ENCODE measurements around the gene REG1B. TPM values are rescaled to one million over a fixed set of nuclear protein-coding genes. Genes with fewer than 3 reads are reported as not detected.

The REG1B gene, protein sequence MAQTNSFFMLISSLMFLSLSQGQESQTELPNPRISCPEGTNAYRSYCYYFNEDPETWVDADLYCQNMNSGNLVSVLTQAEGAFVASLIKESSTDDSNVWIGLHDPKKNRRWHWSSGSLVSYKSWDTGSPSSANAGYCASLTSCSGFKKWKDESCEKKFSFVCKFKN
- not detected for total RNA-seq

DNA sequence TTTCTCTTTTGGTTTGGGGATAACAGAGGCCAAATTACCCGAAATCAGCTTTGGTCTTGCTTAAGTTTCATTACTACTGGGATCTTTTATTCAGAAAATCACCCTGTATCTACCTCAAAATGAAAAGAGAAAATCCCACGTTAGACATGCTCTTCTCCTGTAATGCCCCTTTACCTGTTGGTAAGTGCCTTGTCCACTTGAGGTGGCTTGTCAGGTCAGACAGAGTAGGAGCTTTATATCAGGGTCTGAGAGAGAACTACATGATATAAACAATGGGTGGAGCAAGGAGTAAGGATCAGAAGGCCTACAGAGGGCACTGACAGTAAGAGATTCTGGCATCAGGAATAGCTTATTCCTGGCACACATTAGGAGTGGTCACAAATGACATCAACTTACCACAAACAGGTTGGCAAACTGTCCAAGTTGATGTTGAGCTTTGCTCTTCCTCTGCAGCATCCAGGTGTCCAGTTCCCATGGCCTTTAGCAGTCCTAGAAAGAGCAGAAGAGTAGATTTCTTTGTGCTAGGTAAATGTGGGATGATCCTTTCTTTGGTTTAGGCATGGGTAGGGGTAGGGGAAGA, at the start of gene REG1B:
Gene REG1B, minus strand, starts transcription at position 209 of the 580 bp plus-strand sequence. CDS start 381 bp downstream, outside the sequence.
- Histone ChIP-seq H3K4me3 (ENCODE audit: low read length in 3 of 3) (no peak within 1 kb of the TSS), H3K27me3 (ENCODE audit: control insufficient read depth in 3 of 3, insufficient read depth in 3 of 3, low read length in 3 of 3) (no peaks in the 10 kb centered on the region), H3K9me3 (ENCODE audit: control insufficient read depth in 3 of 3, low read length in 3 of 3) (no peaks in the 10 kb centered on the region)

GRCh38 chr2:79131687-79132086, 43.9 kb upstream of the REG1B start:
- Histone ChIP-seq H3K9me3 (ENCODE audit: control insufficient read depth in 3 of 3, low read length in 3 of 3) (no peaks in the 10 kb centered on the region), H3K4me3 (ENCODE audit: low read length in 3 of 3) (no peak overlapping the region), H3K36me3 (ENCODE audit: control insufficient read depth in 3 of 3, insufficient read depth in 3 of 3, low read length in 3 of 3) (no peaks in the 10 kb centered on the region), H3K27me3 (ENCODE audit: control insufficient read depth in 3 of 3, insufficient read depth in 3 of 3, low read length in 3 of 3) (no peaks in the 10 kb centered on the region), H3K4me1 (ENCODE audit: control insufficient read depth in 3 of 3, insufficient read depth in 3 of 3, low read length in 3 of 3) (no peaks in the 10 kb centered on the region), H3K27ac (ENCODE audit: low read depth, low read length) (no peak overlapping the region), H3K9ac (ENCODE audit: low read depth in 1 of 3, low read length in 3 of 3) (no peak overlapping the region)

More for the DNA sequence above, at the start of gene REG1B:
- H3K9ac ChIP-seq (ENCODE audit: low read depth in 1 of 3, low read length in 3 of 3) = no peak within 1 kb of the TSS
- H3K36me3 ChIP-seq (ENCODE audit: control insufficient read depth in 3 of 3, insufficient read depth in 3 of 3, low read length in 3 of 3) = no peaks in the 10 kb centered on the region
- no peak within 1 kb of the TSS for H3K27ac ChIP-seq (ENCODE audit: low read depth, low read length)
- H3K4me1 ChIP-seq (ENCODE audit: control insufficient read depth in 3 of 3, insufficient read depth in 3 of 3, low read length in 3 of 3) = no peaks in the 10 kb centered on the region

- Histone ChIP-seq H3K27me3 (ENCODE audit: control insufficient read depth in 3 of 3, insufficient read depth in 3 of 3, low read length in 3 of 3) (no peaks in the 10 kb centered on the region), H3K4me3 (ENCODE audit: low read length in 3 of 3) (no peak overlapping the region), H3K36me3 (ENCODE audit: control insufficient read depth in 3 of 3, insufficient read depth in 3 of 3, low read length in 3 of 3) (no peaks in the 10 kb centered on the region), H3K4me1 (ENCODE audit: control insufficient read depth in 3 of 3, insufficient read depth in 3 of 3, low read length in 3 of 3) (no peaks in the 10 kb centered on the region), H3K27ac (ENCODE audit: low read depth, low read length) (no peak overlapping the region), H3K9ac (ENCODE audit: low read depth in 1 of 3, low read length in 3 of 3) (no peak overlapping the region), H3K9me3 (ENCODE audit: control insufficient read depth in 3 of 3, low read length in 3 of 3) (no peaks in the 10 kb centered on the region)
These were observed 42.0 kb upstream of the REG1B start for GRCh38 chr2:79129804-79130203.

DNA sequence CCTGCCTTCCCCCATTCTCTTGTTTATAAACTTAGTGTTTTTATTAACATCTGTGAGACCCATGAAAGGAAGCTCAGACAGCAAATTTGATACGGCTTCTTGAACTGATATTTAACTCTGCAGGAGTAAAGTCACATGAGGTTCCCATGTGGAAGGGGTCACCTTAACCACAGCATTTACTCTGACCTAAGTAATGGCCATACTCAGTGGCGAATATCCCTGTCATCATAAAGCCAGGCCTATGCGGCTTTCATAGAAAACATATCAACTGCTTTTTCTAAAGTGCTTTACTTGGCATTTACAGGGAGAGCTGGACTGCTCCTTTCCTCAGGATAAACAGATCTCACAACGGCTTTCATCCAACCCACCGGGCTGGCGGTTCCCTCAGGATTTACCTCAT, 41.5 kb upstream of the REG1B start:
- Histone ChIP-seq H3K27ac (ENCODE audit: low read depth, low read length) (no peak overlapping the region), H3K4me1 (ENCODE audit: control insufficient read depth in 3 of 3, insufficient read depth in 3 of 3, low read length in 3 of 3) (no peaks in the 10 kb centered on the region), H3K9me3 (ENCODE audit: control insufficient read depth in 3 of 3, low read length in 3 of 3) (no peaks in the 10 kb centered on the region), H3K36me3 (ENCODE audit: control insufficient read depth in 3 of 3, insufficient read depth in 3 of 3, low read length in 3 of 3) (no peaks in the 10 kb centered on the region), H3K9ac (ENCODE audit: low read depth in 1 of 3, low read length in 3 of 3) (no peak overlapping the region), H3K27me3 (ENCODE audit: control insufficient read depth in 3 of 3, insufficient read depth in 3 of 3, low read length in 3 of 3) (no peaks in the 10 kb centered on the region), H3K4me3 (ENCODE audit: low read length in 3 of 3) (no peak overlapping the region)

DNA sequence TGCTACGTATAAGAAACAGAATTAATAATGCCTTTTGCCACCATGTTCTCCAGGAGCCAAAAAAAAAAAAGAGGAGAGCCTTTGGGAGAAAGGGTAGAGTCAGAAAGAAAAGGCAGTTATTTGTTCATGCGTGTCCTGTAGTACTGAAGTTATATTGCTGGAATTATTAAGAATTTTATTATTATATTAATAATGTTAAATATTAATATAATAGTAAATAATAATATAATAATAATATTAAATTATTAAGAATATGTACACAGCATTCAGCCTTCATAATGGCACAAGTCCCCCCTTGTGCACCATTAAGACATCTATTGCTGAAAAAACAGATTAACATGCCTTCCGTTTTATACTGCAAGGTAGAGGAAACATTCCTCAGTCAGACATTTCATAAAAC, 40.6 kb upstream of the REG1B start:
- Histone ChIP-seq H3K4me1 (ENCODE audit: control insufficient read depth in 3 of 3, insufficient read depth in 3 of 3, low read length in 3 of 3) (no peaks in the 10 kb centered on the region), H3K9ac (ENCODE audit: low read depth in 1 of 3, low read length in 3 of 3) (no peak overlapping the region), H3K9me3 (ENCODE audit: control insufficient read depth in 3 of 3, low read length in 3 of 3) (no peaks in the 10 kb centered on the region), H3K36me3 (ENCODE audit: control insufficient read depth in 3 of 3, insufficient read depth in 3 of 3, low read length in 3 of 3) (no peaks in the 10 kb centered on the region), H3K27me3 (ENCODE audit: control insufficient read depth in 3 of 3, insufficient read depth in 3 of 3, low read length in 3 of 3) (no peaks in the 10 kb centered on the region), H3K27ac (ENCODE audit: low read depth, low read length) (no peak overlapping the region), H3K4me3 (ENCODE audit: low read length in 3 of 3) (no peak overlapping the region)

GRCh38 chr2:79125721-79125985, 37.9 kb upstream of the REG1B start:
- Histone ChIP-seq H3K36me3 (ENCODE audit: control insufficient read depth in 3 of 3, insufficient read depth in 3 of 3, low read length in 3 of 3) (no peaks in the 10 kb centered on the region), H3K4me3 (ENCODE audit: low read length in 3 of 3) (no peak overlapping the region), H3K9ac (ENCODE audit: low read depth in 1 of 3, low read length in 3 of 3) (no peak overlapping the region), H3K27ac (ENCODE audit: low read depth, low read length) (no peak overlapping the region), H3K9me3 (ENCODE audit: control insufficient read depth in 3 of 3, low read length in 3 of 3) (no peaks in the 10 kb centered on the region), H3K27me3 (ENCODE audit: control insufficient read depth in 3 of 3, insufficient read depth in 3 of 3, low read length in 3 of 3) (no peaks in the 10 kb centered on the region), H3K4me1 (ENCODE audit: control insufficient read depth in 3 of 3, insufficient read depth in 3 of 3, low read length in 3 of 3) (no peaks in the 10 kb centered on the region)

DNA sequence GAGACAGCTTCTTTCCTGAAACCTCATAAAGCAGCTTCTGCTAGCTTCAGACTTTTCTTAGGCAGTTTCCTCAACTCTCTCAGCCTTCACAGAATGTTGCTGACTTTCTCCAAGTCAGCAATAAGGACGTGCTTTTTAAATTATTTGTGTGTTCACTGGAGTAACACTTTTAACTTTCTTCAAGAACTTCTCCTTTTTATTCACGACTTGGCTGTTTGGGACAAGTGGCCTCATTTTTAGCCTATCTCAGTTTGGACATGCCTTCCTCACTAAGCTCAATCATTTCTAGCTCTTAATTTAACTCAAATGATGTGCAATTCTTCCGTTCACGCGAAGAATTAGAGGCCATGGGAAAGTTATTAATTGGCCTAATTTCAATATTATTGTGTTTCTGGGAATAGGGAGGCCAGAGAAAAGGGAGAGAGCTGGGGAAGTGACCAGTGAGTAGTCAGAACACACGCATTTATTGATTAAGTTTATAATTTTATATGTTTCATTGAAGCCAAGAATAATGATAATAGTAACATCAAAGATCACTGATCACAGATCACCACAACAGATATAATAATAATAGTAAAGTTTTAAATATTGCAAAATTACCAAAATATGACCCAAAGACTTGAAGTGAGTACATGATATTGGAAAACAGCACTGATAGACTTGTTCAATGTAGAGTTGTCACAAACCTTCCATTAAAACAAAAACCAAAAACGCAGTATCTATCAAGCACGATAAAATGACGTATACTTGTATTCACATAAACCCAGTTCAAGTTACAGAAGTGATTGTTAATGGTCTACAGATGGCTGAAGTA, 37.3 kb upstream of the REG1B start:
- Histone ChIP-seq H3K9me3 (ENCODE audit: control insufficient read depth in 3 of 3, low read length in 3 of 3) (no peaks in the 10 kb centered on the region), H3K27me3 (ENCODE audit: control insufficient read depth in 3 of 3, insufficient read depth in 3 of 3, low read length in 3 of 3) (no peaks in the 10 kb centered on the region), H3K4me1 (ENCODE audit: control insufficient read depth in 3 of 3, insufficient read depth in 3 of 3, low read length in 3 of 3) (no peaks in the 10 kb centered on the region), H3K27ac (ENCODE audit: low read depth, low read length) (no peak overlapping the region), H3K36me3 (ENCODE audit: control insufficient read depth in 3 of 3, insufficient read depth in 3 of 3, low read length in 3 of 3) (no peaks in the 10 kb centered on the region), H3K9ac (ENCODE audit: low read depth in 1 of 3, low read length in 3 of 3) (no peak overlapping the region), H3K4me3 (ENCODE audit: low read length in 3 of 3) (no peak overlapping the region)

GRCh38 chr2:79122676-79123075, 34.9 kb upstream of the REG1B start:
- H3K4me3 ChIP-seq (ENCODE audit: low read length in 3 of 3) = no peak overlapping the region
- no peak overlapping the region for H3K27ac ChIP-seq (ENCODE audit: low read depth, low read length)
- H3K9ac ChIP-seq (ENCODE audit: low read depth in 1 of 3, low read length in 3 of 3) = no peak overlapping the region

DNA sequence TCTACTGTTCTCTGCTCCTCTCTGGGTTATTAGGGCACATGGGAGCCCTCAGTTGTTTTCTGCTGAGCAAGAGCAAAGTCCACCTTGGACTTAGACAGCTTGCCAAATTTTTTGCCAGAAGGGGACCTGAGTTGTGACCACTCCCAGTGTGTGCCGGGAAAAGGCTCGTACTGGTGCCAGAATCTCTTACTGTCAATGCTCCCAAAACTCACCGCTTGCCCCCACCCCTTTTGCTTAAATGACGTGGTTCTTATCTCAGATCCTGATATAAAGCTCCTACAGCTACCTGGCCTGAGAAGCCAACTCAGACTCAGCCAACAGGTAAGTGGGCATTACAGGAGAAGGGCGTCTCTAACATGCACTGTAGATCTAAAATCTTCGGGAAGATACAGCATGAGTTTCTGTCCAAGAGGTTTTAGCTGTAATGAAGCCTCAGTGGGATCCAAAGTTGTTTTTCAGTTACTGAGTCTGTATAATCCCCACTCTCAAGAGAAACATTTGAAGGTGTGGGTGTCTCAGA, 32.5 kb upstream of the REG1B start, which contains the start of gene REG1A:
Gene REG1A, plus strand, starts transcription at position 295 of the 520 bp plus-strand sequence. CDS start 374 bp downstream, outside the sequence.
- Histone ChIP-seq H3K9me3 (ENCODE audit: control insufficient read depth in 3 of 3, low read length in 3 of 3) (no peaks in the 10 kb centered on the region), H3K36me3 (ENCODE audit: control insufficient read depth in 3 of 3, insufficient read depth in 3 of 3, low read length in 3 of 3) (no peaks in the 10 kb centered on the region), H3K9ac (ENCODE audit: low read depth in 1 of 3, low read length in 3 of 3) (no peak within 1 kb of the TSS), H3K27me3 (ENCODE audit: control insufficient read depth in 3 of 3, insufficient read depth in 3 of 3, low read length in 3 of 3) (no peaks in the 10 kb centered on the region), H3K4me3 (ENCODE audit: low read length in 3 of 3) (no peak within 1 kb of the TSS), H3K4me1 (ENCODE audit: control insufficient read depth in 3 of 3, insufficient read depth in 3 of 3, low read length in 3 of 3) (no peaks in the 10 kb centered on the region), H3K27ac (ENCODE audit: low read depth, low read length) (no peak within 1 kb of the TSS)

More at GRCh38 chr2:79122676-79123075, 34.9 kb upstream of the REG1B start:
- H3K4me1 ChIP-seq (ENCODE audit: control insufficient read depth in 3 of 3, insufficient read depth in 3 of 3, low read length in 3 of 3) = no peaks in the 10 kb centered on the region
- no peaks in the 10 kb centered on the region for H3K9me3 ChIP-seq (ENCODE audit: control insufficient read depth in 3 of 3, low read length in 3 of 3)
- H3K27me3 ChIP-seq (ENCODE audit: control insufficient read depth in 3 of 3, insufficient read depth in 3 of 3, low read length in 3 of 3) = no peaks in the 10 kb centered on the region
- H3K36me3 ChIP-seq (ENCODE audit: control insufficient read depth in 3 of 3, insufficient read depth in 3 of 3, low read length in 3 of 3) = no peaks in the 10 kb centered on the region
